Tibial nerve (tissue), 4 donors: ENCODE data around the gene CAPN15.

Source experiments
- EP300 ChIP-seq, 2 donors: sonication (generic); formaldehyde crosslinking; IDR thresholded peaks; one replicate each; pipeline ENCODE4 v1.6.1; 2017; ENCODE audit warnings: antibody characterized with exemption in 2 of 2, mild to moderate bottlenecking in 1 of 2
- POLR2A ChIP-seq, 2 donors: fragments of 450-650 bp; IDR thresholded peaks; one replicate each; pipeline ENCODE4 v1.6.1; 2017; ENCODE audit warnings: antibody characterized with exemption in 2 of 2, mild to moderate bottlenecking in 2 of 2, moderate library complexity in 2 of 2
- TF ChIP-seq, protein P1 (sequence below), 5 experiments: fragments of 200-600 bp in 3 of 5; fragments of 450-650 bp in 2 of 5; sonication (generic) in 3 of 5; IDR thresholded peaks; one replicate each; pipeline ENCODE4 v1.5.1; 2016 to 2019; ENCODE audit warnings: antibody characterized with exemption in 5 of 5, mild to moderate bottlenecking in 3 of 5, moderate library complexity in 2 of 5

DNA sequence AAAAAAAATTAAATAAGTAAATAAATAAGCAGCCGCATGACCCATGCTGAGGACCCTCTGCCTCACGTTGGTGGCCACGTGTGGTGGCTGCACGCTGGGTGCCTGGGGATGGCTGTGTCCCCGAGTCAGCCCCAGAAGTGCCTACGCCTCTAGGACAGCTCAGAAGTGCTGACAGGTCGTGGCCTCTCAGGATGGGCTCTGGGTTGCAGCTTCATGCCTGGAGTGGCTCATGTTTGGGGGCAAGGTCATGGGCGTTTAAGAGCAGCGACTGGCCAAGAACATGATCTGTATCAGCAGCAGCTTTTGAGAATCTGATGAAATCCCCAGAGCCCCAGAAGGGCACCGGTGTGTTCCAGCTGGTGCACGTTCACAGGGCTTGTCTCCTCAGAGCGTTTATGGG, 26.8 kb upstream of the CAPN15 start:
- TF ChIP-seq POLR2A (IDR thresholded peaks at IDR 0.05) (no peak), EP300 (IDR thresholded peaks at IDR 0.05) (no peak)
- TF ChIP-seq, protein P1, sequence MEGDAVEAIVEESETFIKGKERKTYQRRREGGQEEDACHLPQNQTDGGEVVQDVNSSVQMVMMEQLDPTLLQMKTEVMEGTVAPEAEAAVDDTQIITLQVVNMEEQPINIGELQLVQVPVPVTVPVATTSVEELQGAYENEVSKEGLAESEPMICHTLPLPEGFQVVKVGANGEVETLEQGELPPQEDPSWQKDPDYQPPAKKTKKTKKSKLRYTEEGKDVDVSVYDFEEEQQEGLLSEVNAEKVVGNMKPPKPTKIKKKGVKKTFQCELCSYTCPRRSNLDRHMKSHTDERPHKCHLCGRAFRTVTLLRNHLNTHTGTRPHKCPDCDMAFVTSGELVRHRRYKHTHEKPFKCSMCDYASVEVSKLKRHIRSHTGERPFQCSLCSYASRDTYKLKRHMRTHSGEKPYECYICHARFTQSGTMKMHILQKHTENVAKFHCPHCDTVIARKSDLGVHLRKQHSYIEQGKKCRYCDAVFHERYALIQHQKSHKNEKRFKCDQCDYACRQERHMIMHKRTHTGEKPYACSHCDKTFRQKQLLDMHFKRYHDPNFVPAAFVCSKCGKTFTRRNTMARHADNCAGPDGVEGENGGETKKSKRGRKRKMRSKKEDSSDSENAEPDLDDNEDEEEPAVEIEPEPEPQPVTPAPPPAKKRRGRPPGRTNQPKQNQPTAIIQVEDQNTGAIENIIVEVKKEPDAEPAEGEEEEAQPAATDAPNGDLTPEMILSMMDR (IDR thresholded peaks at IDR 0.05): no peak
